NCI-H2171 (cell line): ENCODE data around the gene MLYCD.

ENCODE experiments used
- DNase-seq: peaks from one replicate; lab custom pipeline; 2025; lab: John Stamatoyannopoulos, UW

MLYCD gene

DNA sequence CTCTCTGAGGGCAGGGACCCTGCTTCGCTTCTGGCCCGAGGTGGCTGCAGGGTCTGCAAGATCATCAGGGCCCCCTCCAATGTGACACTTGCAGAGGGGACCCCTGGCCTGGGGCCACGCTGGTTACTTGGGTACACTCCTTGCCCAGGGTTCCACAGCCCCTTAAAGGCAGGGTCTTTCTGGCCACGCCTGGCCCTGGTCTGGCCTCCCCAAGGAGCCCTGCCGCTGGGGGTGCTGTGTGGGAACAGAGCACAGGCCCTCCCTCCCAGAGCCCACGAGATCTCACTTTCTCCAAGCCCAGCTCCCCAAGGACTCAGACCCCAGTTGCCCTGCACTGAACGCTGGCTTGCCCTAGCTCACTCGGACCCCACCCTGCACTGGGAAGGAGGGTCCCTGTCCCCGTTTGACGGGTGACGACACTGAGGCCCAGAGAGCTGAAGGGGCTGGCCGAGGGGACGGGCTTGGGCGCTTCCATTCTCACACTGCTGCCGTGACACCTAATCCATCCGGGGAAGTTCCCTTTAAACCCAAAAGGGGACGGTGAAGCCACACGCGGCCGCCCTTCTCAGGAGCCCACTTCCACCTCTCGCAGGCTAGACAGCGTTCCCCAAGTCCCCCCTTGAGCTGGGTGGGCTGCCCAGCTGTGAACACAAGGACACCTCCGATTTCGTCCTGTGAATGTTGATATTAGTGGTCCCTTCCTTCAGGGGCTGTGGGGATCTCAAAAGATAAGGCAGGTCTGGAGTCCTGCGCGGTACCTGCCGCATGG is 27.2 kb downstream of the MLYCD start:
- DNase-seq, result no peak

DNA sequence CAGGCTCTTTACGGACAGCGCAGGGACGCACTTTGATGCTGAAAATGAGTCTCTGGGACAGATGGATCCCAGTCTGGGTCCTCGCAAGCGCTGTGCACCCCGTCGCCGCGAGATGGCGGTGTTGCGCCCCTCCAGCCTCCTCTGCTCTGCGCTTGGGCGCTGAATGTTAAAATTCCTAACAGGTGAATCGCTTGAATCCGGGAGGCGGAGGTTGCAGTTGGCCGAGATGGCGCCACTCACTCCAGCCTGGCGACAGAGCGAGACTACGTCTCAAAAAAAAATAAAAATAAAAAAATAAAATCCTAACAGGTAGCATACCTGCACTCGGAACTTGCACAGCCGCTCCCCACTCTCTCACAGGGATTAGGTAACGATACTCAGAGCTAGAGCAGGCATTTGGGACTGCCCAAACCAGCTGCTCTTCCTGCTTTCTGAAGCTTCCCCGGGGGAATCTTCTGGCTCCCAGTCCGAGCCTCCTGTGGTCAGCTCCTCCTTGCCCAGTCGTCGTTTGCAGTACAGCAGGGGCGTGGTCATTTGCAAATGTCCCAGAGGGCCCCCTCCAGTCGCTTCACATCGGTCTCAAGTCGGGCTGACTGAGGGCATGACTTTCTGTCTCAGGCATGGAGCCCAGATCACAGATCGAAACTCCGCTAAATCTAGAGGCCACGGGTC is 27.9 kb downstream of the MLYCD start:
- no peak for DNase-seq

DNA sequence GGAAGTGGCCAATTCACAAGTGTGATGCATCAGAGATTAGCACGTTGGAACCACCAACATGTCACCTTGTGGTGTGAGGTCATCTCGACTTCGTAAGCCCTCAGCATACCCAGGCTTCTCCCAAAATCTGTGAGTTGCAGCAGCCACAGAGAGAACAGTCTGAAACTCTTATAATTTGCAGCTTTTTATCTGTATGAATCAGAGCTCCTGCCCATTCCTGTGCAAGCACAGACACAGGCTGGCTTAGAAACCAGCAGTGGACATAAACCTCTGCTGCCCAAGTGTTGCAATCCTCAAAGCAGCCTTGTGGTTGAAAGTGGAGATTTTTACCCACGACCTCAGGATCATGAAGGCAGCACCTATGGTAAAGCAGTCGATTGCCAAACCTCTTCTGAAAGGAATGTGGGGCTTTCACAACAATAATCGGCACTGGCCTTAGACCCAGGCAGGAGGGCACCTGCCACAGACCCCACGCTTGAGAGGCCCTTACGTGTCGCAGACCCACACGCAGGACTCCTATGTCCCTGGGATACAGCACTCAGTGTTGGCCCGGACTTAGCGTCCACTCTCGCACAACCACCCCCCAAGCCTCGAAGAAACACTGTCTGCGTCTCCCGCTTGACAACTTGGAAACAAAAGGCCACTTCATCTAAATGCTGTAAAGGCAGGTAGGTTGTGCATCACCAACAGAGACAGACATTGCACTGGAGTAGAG is 29.6 kb downstream of the MLYCD start:
- no peak for DNase-seq

DNA sequence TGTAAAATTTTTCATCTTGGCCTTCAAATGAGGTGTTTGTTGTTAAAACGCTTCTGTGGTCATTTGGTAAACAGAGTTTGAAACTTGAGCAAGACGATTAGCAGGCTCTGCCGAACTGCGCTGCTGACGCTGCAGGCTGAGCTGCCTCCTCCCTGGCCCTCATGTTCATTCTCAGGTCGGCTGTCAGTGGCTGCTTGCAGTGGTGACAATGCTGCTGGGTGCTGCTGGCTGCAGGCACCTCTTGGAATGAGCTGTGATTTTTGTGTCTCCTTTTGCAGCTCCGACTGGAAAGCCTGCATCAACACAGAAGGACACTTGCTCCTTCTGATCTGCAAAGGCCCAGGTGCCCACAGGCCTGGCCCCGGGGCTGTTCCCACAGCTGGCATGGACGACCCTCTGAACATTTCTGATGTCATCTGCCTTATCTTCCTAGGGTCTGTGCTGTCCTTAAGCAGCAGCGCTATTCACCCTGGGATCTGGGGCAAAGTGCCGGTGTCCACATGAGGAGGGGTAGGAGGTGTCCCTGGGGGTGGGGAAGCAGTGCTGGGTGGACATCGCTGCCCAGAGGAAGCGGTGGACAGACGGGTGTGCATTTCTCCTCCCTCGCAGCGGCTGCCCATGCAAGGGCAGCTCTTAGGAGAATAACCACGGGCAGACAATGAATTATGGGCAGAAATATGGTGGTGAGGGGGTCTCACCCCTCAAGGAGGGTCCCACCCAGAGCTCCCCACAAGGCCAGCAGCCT is 31.1 kb downstream of the MLYCD start:
- no peak for DNase-seq

DNA sequence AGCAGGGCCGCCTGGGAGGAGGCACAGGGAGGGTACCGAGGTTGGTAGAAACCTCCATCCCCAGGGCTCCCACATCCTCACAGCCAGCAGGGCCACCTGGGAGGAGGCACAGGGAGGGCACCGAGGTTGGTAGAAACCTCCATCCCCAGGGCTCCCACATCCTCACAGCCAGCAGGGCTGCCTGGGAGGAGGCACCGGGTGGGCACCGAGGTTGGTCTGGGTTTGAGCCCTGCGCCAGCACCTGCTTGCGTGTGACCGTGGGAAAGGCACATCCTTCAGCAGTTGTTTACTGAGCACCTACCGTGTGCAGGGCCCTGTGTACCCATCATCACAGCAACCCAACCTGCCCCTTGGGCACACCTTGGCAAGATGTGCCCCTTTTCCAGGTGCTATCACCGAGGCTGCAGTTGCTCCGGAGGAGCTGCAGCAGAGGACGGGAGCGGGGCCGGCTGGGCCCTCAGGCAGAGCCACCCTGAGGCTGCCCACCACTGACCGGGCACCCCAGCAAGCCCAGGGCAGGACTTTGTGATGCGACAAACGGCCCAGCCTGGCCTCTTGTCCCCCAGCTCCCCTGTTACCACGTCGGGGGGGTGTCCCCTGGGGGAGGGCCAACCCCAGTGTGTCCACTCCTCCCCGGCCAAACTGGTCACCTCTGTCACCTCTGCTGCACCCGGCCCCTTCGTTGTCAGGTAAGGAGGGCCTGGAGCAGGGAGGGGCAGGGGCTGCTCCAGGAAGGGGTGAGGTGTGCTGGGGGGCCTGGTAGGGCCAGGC is 32.0 kb downstream of the MLYCD start:
- no peak for DNase-seq

DNA sequence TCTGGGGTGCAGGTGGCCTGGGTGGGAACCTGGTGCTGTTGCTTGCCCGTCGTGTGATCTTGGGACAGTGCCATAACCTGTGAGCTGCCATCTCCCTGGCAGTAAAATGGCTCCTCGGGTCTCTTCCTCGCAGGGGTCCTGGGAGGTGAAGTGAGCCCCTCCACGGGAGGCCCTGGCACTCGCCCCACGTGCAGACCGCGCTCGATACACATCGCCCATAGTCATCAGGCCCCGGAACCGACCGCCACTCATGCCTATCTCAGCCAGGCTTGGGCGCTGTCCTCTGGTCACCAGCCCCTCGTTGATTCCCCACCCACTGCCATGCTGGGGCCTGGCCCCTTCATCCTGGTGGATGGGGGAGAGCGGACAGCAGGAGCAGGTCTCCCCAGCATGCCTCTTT is 32.6 kb downstream of the MLYCD start:
- no peak for DNase-seq

DNA sequence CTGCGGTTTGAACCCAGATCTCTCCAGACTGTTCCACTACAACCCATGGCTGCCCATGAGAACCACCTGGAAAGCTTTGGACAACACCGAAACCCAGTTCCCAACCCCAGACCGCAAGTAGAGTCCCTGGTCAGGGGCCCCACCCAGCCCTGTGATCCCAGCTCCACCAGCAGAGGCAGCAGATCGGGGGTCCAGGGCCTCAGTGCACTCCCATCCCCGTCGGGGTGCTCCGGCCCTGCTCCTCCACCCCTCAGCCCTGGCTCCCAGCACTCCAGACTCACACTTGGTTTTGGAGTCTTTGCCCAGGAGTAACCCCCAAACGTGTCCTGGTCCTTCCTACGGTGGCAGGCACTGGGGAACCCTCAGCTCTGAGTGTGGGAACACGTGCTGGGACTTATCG is 33.4 kb downstream of the MLYCD start:
- no peak for DNase-seq

DNA sequence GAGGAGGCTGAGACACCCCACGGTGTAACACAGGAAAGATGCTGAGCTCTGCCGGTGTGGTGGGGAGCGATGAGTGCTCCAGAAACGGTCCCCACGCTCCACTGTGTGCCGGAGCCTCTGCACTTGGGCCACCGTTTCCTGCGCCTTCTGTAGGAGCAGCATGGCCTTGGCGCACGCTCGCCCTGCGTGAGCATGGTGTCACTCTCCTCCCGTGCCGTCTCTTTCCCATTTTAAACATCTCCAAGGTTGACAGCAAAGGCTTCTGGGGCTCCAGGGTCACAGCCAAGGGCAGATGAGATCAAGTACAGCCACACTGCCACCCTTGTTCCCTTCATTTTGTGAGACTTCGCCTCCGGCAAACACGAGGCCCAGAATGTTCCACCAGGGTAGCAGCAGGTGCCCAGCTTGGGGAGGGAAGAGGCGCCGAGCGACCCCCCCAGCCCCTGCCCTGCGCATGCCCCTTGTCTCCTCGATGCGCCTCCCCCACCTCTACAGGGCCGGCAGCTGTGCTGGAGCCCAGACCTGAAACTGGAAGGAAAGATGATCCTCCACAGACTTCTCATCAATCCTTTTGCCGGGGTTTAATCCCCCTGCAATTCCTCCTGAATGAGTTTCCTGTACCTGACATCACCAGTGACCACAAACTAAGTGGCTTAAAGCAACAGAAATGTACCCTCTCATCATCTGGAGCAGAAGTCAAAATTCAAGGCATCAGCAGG is 34.2 kb downstream of the MLYCD start:
- no peak for DNase-seq

DNA sequence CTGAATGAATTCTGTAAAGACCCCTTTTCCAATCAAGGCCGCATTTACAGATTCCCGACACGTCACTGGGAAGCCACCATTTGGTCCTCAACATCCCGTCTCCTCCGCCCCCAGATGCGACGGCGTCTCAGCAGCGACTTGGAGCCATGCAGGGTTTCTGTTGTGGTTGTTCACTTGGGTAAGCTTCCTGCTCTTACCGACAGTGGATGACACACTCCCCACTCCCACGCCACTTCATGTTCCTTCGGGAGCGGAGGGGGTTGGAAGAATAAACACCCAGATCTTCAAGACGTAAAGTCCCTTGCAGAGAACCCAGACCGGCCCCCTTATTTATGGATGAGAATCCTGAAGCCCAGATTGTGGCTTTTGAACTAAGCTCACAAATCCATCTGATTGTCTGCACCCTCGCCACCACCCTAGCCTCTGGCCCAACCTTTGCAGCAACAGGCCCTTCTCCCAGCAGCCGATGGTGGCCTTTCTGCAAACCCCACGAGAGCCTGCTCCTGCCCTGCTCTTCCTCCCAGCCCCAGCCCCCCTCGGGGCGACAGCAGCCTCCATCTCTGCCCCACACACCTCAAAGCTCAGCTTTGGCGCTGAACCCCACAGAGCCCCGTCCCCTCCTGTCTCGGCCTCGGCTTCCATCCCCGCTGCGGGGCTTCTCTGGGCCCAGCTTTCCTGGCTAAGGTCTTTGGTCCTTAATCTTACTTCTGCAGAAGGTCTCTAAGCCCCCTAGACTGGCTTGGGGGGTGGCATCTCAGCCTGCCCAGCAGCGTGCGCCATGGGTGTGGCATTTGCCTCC is 35.2 kb downstream of the MLYCD start:
- DNase-seq, result no peak

DNA sequence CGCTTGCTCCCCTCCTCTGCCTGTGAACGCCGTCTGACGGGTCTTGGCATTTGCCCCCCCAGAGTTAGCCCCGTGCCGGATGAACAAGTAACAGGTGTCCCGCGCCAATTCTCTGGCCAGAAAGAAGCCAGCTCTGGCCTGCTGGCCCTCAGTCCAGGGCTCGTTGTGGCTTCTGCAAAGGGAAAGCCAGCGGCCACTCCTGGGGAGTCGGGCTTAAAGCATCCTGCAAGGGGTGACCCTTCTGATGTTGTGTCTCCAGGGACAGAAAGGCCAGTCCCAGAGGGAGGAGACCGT is 35.7 kb downstream of the MLYCD start:
- DNase-seq, result no peak

DNA sequence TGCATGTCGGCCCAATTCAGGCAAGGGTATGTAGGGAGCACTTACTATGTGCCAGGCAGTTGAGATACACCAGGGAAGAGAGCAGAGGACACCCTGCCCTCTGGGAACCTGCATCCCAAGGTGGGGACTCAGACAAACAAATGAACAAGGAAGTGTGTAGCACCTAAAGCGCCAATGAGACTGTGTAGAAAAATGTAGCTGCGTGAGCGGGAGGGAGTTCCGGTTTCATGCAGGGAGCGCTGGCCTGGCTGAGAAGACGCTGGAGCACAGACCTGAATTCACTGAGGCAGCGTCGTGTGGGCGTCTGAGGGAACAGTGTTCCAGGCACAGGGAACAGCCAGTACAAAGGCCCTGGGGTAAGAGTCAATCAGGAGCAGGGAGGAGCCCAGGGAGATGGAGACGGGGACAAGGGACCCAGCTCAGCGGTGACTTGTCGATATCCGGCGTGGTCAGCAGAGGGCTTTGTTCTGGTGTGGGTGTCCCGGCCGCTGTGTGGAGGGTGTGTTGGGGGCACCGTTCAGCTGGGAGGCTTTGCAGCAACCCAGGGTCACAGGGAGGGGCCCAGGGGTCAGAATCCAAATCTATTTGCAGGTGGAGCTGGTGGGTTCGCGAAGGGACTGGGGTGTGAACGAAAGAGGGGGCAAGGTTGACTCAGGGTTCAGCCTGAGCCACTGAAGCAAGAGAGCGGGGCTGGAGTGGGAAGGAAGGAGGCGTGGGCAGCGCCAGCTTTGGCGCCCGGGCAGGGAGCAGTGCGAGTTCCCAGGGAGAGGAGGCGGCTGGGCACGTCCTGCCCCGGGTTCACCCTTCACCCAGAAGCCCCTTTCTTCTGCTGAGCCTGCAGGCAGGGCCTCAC is 36.3 kb downstream of the MLYCD start:
- DNase-seq, result no peak

DNA sequence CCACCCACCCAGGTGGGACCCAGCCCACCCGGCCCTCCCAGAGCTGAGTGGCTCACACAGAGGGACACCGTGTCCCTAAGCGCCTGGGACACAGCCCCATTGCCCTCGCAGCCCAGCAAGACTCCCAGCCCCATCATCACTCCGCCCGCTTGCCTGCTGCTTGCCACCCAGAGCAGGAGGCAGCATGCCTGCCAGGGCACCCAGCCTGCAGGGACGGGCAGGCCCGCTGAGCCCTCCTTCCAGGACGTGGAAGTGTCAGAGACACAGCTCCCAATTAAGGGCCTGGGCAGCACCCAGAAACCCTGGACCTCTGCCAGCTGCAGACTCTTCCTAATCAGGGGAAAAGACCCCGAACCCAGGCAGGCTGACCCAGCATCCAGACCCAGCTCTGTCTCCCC is 36.9 kb downstream of the MLYCD start:
- DNase-seq, result no peak

DNA sequence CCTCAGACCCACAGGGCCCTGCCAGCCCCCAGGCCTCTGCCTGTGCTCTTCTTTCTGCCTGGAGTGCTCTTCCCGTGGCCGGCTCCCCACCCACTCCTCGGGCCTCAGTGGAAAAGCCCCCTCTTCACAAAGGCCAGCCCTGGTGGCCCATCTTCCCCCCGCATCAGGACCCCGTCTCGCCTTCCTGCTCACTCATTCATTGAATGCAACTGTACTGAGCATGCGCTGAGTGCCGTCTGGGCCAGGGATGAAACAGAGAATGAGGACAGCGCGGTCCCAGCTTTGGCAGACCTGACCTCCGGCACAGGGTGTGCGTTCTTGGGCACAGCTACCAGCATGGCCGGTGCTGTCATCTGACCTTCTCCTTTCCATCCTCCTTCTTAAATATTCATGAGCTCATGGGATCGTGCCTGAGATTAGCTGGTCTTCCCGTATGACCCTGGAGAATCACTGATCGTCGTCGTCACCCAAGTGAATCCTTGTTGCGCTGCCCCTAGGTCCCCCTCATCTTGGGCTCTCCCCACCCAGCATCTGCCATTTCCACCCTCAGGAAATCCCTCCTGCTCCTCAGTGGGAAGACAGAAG is 37.8 kb downstream of the MLYCD start:
- DNase-seq, result no peak

DNA sequence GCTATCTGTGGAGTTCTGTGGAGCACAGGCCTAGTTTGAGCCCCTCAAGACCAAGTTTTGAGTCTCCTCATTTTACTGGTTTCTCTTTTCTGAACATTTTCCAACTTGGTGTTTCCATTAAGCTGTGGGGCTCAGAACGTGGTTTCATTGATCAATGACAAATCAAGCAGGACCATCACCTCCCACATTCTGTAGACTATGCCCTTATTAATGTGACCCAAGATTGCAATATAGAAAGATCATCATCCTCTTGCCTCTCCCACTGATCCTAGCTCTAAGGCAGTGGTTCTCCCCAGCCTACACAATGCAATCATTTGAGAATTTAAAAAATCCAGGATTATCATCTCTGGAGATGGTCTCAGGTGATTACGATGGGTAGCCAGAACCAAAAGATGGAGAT is 38.4 kb downstream of the MLYCD start:
- no peak for DNase-seq

DNA sequence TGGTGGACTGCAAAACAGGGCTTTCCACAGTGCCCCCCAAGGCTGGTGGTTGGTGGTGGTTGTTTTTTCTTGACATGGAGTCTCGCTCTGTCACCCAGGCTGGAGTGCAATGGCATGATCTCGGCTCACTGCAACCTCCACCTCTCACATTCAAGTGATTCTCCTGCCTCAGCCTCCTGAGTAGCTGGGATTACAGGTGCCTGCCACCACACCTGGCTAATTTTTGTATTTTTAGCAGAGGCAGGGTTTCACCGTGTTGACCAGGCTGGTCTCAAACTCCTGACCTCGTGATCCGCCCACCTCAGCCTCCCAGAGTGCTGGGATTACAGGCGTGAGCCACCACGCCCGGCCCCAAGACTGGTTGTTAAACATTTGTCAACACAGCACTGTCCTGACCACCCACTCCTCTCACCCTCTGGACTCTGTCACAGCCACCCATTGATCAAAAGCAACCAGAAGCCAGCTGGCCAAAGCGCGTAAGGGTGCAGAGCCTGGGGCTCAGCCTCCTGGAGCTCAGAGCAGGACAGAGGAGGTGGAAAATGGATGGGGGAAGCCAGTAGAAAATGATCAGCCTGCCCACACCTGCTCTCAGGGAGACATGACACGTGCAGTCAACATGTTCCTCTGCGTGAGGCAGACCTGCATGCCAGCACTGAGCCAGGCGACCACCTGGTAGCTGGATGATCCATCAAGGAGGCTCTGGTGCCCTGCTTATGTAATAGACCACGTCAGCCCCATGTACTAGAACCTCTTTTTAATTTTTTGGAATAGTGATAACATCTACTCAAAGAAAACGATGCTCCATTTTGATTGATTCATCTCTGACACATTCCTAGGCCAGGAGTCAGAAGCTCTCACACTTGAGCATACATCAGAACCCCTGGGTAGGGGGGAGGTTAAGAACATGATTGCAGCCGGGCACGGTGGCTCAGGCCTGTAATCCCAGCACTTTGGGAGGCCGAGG is 39.3 kb downstream of the MLYCD start:
- DNase-seq, result no peak

DNA sequence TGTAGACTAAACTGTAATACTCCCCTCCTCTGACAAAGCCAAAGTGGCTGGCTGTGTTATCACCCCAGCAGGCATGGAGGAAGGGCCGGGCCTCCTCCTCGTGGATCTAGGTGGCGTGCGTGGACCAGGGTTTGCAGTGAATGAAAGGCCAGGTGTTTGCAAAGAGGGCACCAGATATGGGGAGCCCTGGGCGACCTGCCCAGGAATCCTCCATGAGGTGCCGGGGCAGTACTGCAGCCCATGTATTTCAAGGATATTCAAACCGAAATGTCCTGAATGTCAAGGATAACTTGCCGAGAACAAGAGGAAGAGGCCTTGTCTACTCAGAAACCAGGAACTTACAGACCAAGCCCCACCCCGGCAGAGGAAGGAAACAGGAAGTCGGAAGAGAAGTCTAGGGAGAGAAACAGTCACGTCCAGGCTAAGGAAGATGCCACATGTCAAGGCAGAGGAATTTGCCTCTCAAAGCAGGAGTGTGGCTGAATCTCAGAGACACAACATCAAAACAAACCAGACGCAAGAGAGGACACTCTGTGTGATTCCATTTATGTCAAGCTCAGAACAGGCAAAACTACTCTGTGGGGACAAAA is 40.4 kb downstream of the MLYCD start:
- DNase-seq, result no peak

DNA sequence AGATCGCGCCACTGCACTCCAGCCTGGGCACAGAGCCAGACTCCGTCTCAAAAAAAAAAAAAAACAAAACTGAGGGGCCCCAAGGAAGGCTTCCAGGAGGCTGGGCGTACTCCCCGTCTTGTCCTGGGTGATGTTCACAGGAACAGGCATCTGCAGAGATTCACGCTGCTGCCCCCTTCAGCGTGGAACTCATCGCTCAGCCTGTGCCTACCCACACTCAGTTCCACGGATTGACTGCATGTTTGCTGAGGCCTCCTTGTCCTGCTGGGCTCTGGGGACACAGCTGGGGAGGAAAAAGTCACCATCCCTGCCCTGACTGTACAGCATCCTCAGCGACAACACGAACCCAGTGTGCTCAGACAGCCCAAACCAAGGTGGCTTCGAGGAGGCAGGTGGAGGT is 41.2 kb downstream of the MLYCD start:
- no peak for DNase-seq
